Keratinocyte (primary cell): ENCODE measurements around the gene SLC66A2. TPM values are rescaled to one million over a fixed set of nuclear protein-coding genes. Genes with fewer than 3 reads are reported as not detected.

Source experiments
- DNase-seq: peaks from one replicate; pipeline ENCODE4 v3.0.0-alpha.2; 2011; ENCODE audit warnings: low read depth, missing footprints, low spot score
- FAIRE-seq: peaks from 2 replicates; lab custom pipeline; 2011; peaks lifted over from hg19 to GRCh38; lab: Jason Lieb, UNC
- H2AFZ ChIP-seq: 2 replicates; pipeline ENCODE4 v1.6.0; 2012; ENCODE audit warnings: low read length, control low read depth, inconsistent platforms; ENCODE audit not compliant: control insufficient read depth
- H3K27ac ChIP-seq: 2 replicates; pipeline ENCODE4 v1.5.1; 2011; ENCODE audit warnings: low read length; ENCODE audit not compliant: control insufficient read depth, insufficient read depth
- H3K27me3 ChIP-seq: 3 replicates; pipeline ENCODE4 v1.6.0; 2011; ENCODE audit warnings: low read length; ENCODE audit not compliant: control insufficient read depth, insufficient read depth; ENCODE audit errors: extremely low read depth
- H3K36me3 ChIP-seq, 2 experiments: 2 replicates in 1 of 2; 3 replicates in 1 of 2; pipeline ENCODE4 v1.5.1; 2011; ENCODE audit warnings: low read length in 2 of 2, mild to moderate bottlenecking in 1 of 2; ENCODE audit not compliant: control insufficient read depth in 2 of 2, insufficient read depth in 2 of 2; ENCODE audit errors: extremely low read depth in 1 of 2
- H3K4me1 ChIP-seq: 3 replicates; pipeline ENCODE4 v1.5.1; 2011; ENCODE audit warnings: low read length; ENCODE audit not compliant: control insufficient read depth, insufficient read depth; ENCODE audit errors: extremely low read depth
- H3K4me2 ChIP-seq: 3 replicates; pipeline ENCODE4 v1.6.0; 2011; ENCODE audit warnings: low read depth, low read length; ENCODE audit not compliant: control insufficient read depth, insufficient read depth; ENCODE audit errors: extremely low read depth
- H3K4me3 ChIP-seq, 3 experiments: fragments of 200-600 bp in 1 of 3; sonication (generic) in 1 of 3; 2 replicates in 2 of 3; 3 replicates in 1 of 3; pipeline ENCODE4 v1.5.1; 2011 to 2016; ENCODE audit warnings: low read length in 3 of 3, mild to moderate bottlenecking in 3 of 3, control low read depth in 2 of 3, inconsistent platforms in 1 of 3, low read depth in 1 of 3, mixed read lengths in 1 of 3, mixed run types in 1 of 3, moderate library complexity in 1 of 3; ENCODE audit not compliant: control insufficient read depth in 2 of 3, insufficient read depth in 2 of 3; ENCODE audit errors: extremely low read depth in 1 of 3
- H3K79me2 ChIP-seq: 2 replicates; pipeline ENCODE4 v1.6.0; 2012; ENCODE audit warnings: low read length; ENCODE audit not compliant: control insufficient read depth, insufficient read depth
- H3K9ac ChIP-seq: 3 replicates; pipeline ENCODE4 v1.6.0; 2011; ENCODE audit warnings: low read length; ENCODE audit not compliant: control insufficient read depth, insufficient read depth; ENCODE audit errors: extremely low read depth
- H3K9me1 ChIP-seq: 3 replicates; pipeline ENCODE4 v1.6.0; 2011; ENCODE audit warnings: low read length; ENCODE audit not compliant: control insufficient read depth, insufficient read depth; ENCODE audit errors: extremely low read depth
- H3K9me3 ChIP-seq: 2 replicates; pipeline ENCODE4 v1.5.1; 2012; ENCODE audit warnings: low read depth, low read length; ENCODE audit not compliant: control insufficient read depth
- H4K20me1 ChIP-seq: 3 replicates; pipeline ENCODE4 v1.6.0; 2011; ENCODE audit warnings: low read length; ENCODE audit not compliant: control insufficient read depth, insufficient read depth; ENCODE audit errors: extremely low read depth
- CTCF ChIP-seq, 3 experiments: IDR thresholded peaks in 1 of 3; conservative IDR thresholded peaks in 1 of 3; optimal IDR thresholded peaks in 1 of 3; 2 replicates in 2 of 3; 3 replicates in 1 of 3; pipeline versions ENCODE3 to v1.5.1; 2011; ENCODE audit warnings: low read length in 3 of 3, mild to moderate bottlenecking in 3 of 3, moderate library complexity in 2 of 3, control low read depth in 1 of 3, inconsistent platforms in 1 of 3; ENCODE audit not compliant: insufficient read depth in 2 of 3; ENCODE audit errors: extremely low read depth in 1 of 3
- EZH2 ChIP-seq: IDR thresholded peaks from one replicate; pipeline ENCODE4 v1.6.1; 2012; ENCODE audit warnings: inconsistent platforms, mild to moderate bottlenecking, low read length, moderate library complexity
- dilution Hi-C: fragments of 300-500 bp; cut with MboI; formaldehyde crosslinking; loops from one replicate; pipeline ENCODE4 v1.7.0; 2020; ENCODE audit warnings: low sequenced_read_pairs; ENCODE audit not compliant: extremely low pct_ligation_motif_present
- polyA plus RNA-seq, 5 experiments: library from polyadenylated mRNA; depleted of rRNA in 3 of 5; stranded (reverse) in 3 of 5; stranded (forward) in 1 of 5; unstranded in 1 of 5; fragments of >200 nt; gene quantifications; 1 replicate in 1 of 5; 2 replicates in 3 of 5; 3 replicates in 1 of 5; pipeline versions ENCODE4 v1.2.1 to v1.2.3, GENCODE V29; 2011 to 2012; ENCODE audit warnings: missing spikeins in 2 of 5, low read depth in 1 of 5, low replicate concordance in 1 of 5

Gene SLC66A2
- polyA plus RNA-seq, 1 donor (not counting 4 experiments of a cell fraction or from before 2014, with no cell fraction given), result 16.3 TPM

GRCh38 chr18:79936641-79937040 lies 14.8 kb downstream of the SLC66A2 start:
- Histone ChIP-seq H2AFZ (no peak overlapping the region), H3K4me2 (no peak overlapping the region), H3K9me3 (peaks cover 9% of the 10 kb centered on the region), H3K9ac (no peak overlapping the region), H3K9me1 (no peaks in the 10 kb centered on the region), H3K36me3 (peaks cover 17 to 21% of the 10 kb centered on the region in 2 experiments), H3K4me1 (peaks cover 3% of the 10 kb centered on the region), H3K4me3 (no peak overlapping the region), H3K79me2 (peaks cover 89% of the 10 kb centered on the region), H3K27me3 (no peaks in the 10 kb centered on the region), H4K20me1 (peaks cover 5% of the 10 kb centered on the region), H3K27ac (no peak overlapping the region)
- DNase-seq (no peak), FAIRE-seq (no peak)
- no peak for TF ChIP-seq CTCF (optimal IDR thresholded peaks at IDR 0.05 in 1 of 3, IDR thresholded peaks at IDR 0.05 in 1 of 3, conservative IDR thresholded peaks at IDR 0.05 in 1 of 3; ENCODE audit: extremely low read depth in 1 of 3, insufficient read depth in 2 of 3, low read length in 3 of 3)
- TF ChIP-seq EZH2, result no peak
- dilution Hi-C loops, result no loop called here

- H3K9me3 ChIP-seq, result peaks cover 9% of the 10 kb centered on the region
- peaks cover 86% of the 10 kb centered on the region for H3K79me2 ChIP-seq
- H4K20me1 ChIP-seq, result peaks cover 2% of the 10 kb centered on the region
- no peak for FAIRE-seq
- dilution Hi-C loops, result no loop called here
- DNase-seq, result no peak
- TF ChIP-seq CTCF (optimal IDR thresholded peaks at IDR 0.05 in 1 of 3, IDR thresholded peaks at IDR 0.05 in 1 of 3, conservative IDR thresholded peaks at IDR 0.05 in 1 of 3; ENCODE audit: extremely low read depth in 1 of 3, insufficient read depth in 2 of 3, low read length in 3 of 3) (no peak), EZH2 (no peak)
- H3K4me2 ChIP-seq, result no peak overlapping the region
- no peak overlapping the region for H2AFZ ChIP-seq
- H3K27ac ChIP-seq, result no peak overlapping the region
- peaks cover 15 to 18% of the 10 kb centered on the region in 2 experiments for H3K36me3 ChIP-seq
- H3K9me1 ChIP-seq, result no peaks in the 10 kb centered on the region
- no peaks in the 10 kb centered on the region for H3K27me3 ChIP-seq
- H3K9ac ChIP-seq, result no peak overlapping the region
- no peaks in the 10 kb centered on the region for H3K4me1 ChIP-seq
- H3K4me3 ChIP-seq, result no peak overlapping the region
Measured at GRCh38 chr18:79935925-79936324, 15.5 kb downstream of the SLC66A2 start.
